Adipose tissue (tissue), 3 donors: ENCODE results near the gene JMY. TPM values are rescaled to one million over a fixed set of nuclear protein-coding genes. Genes with fewer than 3 reads are reported as not detected.

Source experiments
- H3K27ac ChIP-seq: one replicate; pipeline ENCODE4 v1.5.1; 2013; ENCODE audit warnings: low read depth, low read length
- WGBS, 3 donors: extraction: QIAGEN DNeasy Blood & Tissue Kit; methylation state at CpG; one replicate each; pipeline ENCODE4 v1.1.7; 2013; 5-methylcytosine and 5-hydroxymethylcytosine counted together
- polyA plus RNA-seq, 3 donors: library from polyadenylated mRNA; stranded (reverse); fragments of 200-250 nt; gene quantifications; one replicate each; pipeline ENCODE4 v1.2.3, GENCODE V29; 2013
- donor health status: healthy with polysubstance abuse.
- donor health status: Bipolar disorder and iron deficiency.
- donor health status: healthy.

The JMY gene
- polyA plus RNA-seq, 3 donors = 2.7 to 3.5 (median 2.9) TPM

DNA sequence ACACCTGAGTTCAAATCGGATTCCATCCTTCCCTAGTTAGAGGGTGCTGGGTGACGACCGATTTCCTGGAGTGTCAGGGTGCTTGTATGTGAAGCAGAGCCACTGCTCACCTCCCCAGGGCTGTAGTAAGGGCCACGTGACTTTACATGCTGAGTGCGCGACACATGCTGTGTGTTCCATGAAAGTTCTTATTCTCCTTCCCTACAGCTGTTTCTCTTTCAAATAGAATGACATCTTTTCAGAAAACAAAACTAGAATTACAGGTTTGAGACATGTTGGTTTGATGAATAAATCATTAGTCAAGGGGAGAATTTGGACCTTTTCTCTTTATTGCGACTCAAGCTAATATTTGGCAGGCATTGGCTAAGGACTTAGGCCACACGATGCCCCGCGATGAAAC is 113.1 kb downstream of the JMY start:
- 84 to 89% (median 89%) methylated on average over 10 of the region's 10 CpGs for WGBS, 3 donors
- H3K27ac ChIP-seq = no peak overlapping the region

DNA sequence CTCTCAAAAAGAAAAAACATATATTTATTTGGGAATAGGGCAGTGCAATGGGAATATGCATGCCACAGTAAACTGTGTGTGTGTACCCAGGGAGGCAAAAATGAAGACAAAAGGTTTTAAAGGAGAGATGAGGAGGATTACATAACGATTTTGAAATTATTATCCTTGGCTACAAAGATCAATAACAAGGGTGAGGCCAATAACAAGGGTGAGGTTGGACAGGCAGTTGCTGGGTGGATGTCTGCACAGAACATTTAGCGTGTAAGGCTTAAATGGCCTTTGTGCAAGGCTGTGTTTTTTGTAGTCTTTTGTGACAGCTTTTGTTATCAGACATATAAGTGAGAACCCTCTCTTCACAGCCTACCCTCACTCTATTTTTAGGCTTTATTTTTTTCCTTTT is 114.0 kb downstream of the JMY start:
- 79 to 87% (median 85%) methylated on average over 2 of the region's 2 CpGs for WGBS, 3 donors
- H3K27ac ChIP-seq = no peak overlapping the region

DNA sequence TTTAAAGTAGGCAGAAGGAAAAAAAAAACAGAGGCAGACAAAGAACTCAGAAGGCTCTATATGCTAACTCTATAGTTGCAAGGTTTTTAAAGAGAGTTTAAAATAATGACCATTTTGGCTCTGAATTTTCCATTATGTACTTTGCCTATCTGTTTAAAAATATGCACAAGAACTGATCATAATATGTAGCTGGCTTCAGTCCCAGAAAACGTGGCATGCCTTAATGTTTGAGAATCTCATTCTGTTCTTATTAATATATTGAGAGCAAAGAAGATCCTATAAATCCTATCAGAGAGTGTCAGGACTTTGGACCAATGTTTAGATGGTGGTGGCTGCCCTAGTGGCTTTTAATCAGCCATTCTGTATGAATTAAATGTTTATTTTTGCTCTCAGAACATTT is 121.5 kb downstream of the JMY start:
- 3 to 34% (median 26%) methylated on average over 1 of the region's 1 CpG for WGBS, 3 donors
- no peak overlapping the region for H3K27ac ChIP-seq

Other genes with a start within 250 kb of the JMY start
- gene DMGDH, start 166.5 kb upstream of the JMY start, polyA plus RNA-seq = 1 to 10 TPM in 2 of 3 donors, under 1 TPM in 1; 0.56 to 5.3 (median 3.7) TPM
- gene BHMT2, start 166.4 kb upstream of the JMY start, polyA plus RNA-seq = 10 to 100 TPM in 2 of 3 donors, 1 to 10 TPM in 1; 2.1 to 21.7 (median 18.6) TPM
- gene BHMT, start 124.3 kb upstream of the JMY start, polyA plus RNA-seq = under 1 TPM in 1 of 3 donors, not detected in 2; 0.24 TPM